Heart left ventricle (tissue), 16 donors: Measurements from ENCODE around the gene SERPINA9. TPM values are rescaled to one million over a fixed set of nuclear protein-coding genes. Genes with fewer than 3 reads are reported as not detected.

Experiments
- ATAC-seq, 4 donors: fragments of 200-7000 bp; cut with Tn5 transposase; one replicate each; pipeline ENCODE4 v1.9.1; 2020 to 2022; ENCODE audit warnings: moderate library complexity in 4 of 4, mild to moderate bottlenecking in 3 of 4, moderate number of reproducible peaks in 1 of 4
- DNase-seq, 5 donors: peaks; one replicate each; pipeline ENCODE4 v3.0.0-alpha.2; 2020
- H3K27ac ChIP-seq, 12 donors: fragments of 200-600 bp; sonication (generic) in 4 of 12; one replicate each; pipeline versions ENCODE4 v1.5.0 to v1.8.0; 2016 to 2022; ENCODE audit warnings: mild to moderate bottlenecking in 2 of 12
- H3K27me3 ChIP-seq, 9 donors: fragments of 200-600 bp; sonication (generic) in 2 of 9; one replicate each; pipeline versions ENCODE4 v1.5.1 to v1.8.0; 2016 to 2022; ENCODE audit warnings: mild to moderate bottlenecking in 3 of 9
- H3K36me3 ChIP-seq, 9 donors: fragments of 200-600 bp; sonication (generic) in 2 of 9; one replicate each; pipeline versions ENCODE4 v1.5.0 to v1.8.0; 2018 to 2022; ENCODE audit warnings: mild to moderate bottlenecking in 2 of 9
- H3K4me1 ChIP-seq, 12 donors: fragments of 200-600 bp; sonication (generic) in 4 of 12; one replicate each; pipeline versions ENCODE4 v1.5.0 to v1.8.0; 2016 to 2022; ENCODE audit warnings: mild to moderate bottlenecking in 3 of 12
- H3K4me3 ChIP-seq, 12 donors: fragments of 200-600 bp; sonication (generic) in 4 of 12; one replicate each; pipeline versions ENCODE4 v1.5.0 to v1.8.0; 2017 to 2022; ENCODE audit warnings: mild to moderate bottlenecking in 9 of 12, moderate library complexity in 4 of 12
- H3K9me3 ChIP-seq, 12 donors: fragments of 200-600 bp; sonication (generic) in 4 of 12; one replicate each; pipeline versions ENCODE4 v1.5.0 to v1.8.0; 2016 to 2022; ENCODE audit warnings: mild to moderate bottlenecking in 1 of 12
- POLR2A ChIP-seq, 2 donors: fragments of 450-650 bp; IDR thresholded peaks; one replicate each; pipeline ENCODE4 v1.6.1; 2017; ENCODE audit warnings: antibody characterized with exemption in 2 of 2, mild to moderate bottlenecking in 2 of 2, moderate library complexity in 2 of 2
- WGBS, 4 donors: extraction: QIAGEN DNeasy Blood & Tissue Kit in 2 of 4; methylation state at CpG; one replicate each; pipeline versions ENCODE4 v1.1.5 to v1.1.7; 2013 to 2018; 5-methylcytosine and 5-hydroxymethylcytosine counted together
- intact Hi-C, 10 donors: fragments of 100-400 bp; cut with DNase I; formaldehyde crosslinking; loops; one replicate each; pipeline versions ENCODE4 v1.11.1 to v1.14.2; 2022
- polyA plus RNA-seq, 2 donors: library from polyadenylated mRNA; stranded (reverse); fragments of 200-250 nt; gene quantifications; one replicate each; pipeline ENCODE4 v1.2.3, GENCODE V29; 2013
- total RNA-seq, 9 donors: library from RNA; depleted of rRNA in 2 of 9; stranded (reverse); fragments of >200 nt in 2 of 9; fragmentation: NEBNext Ultra II Directional in 3 of 9; extraction: Animal tissue kit (Norgen Biotek cat#: 25700) in 3 of 9; gene quantifications; one replicate each; pipeline versions ENCODE4 v1.1.0 to v1.2.4, GENCODE V29; 2016 to 2023
- TF ChIP-seq, protein P1 (sequence below), 12 donors: fragments of 200-600 bp; sonication (generic) in 4 of 12; IDR thresholded peaks; one replicate each; pipeline versions ENCODE4 v1.5.0 to v1.8.0; 2018 to 2022; ENCODE audit warnings: antibody characterized with exemption in 12 of 12, mild to moderate bottlenecking in 5 of 12
- donor health status: ischemic (EF 13 %, LVEDD 7.1; RV severe dilation, severe dysfunction).
- donor health status: healthy with polysubstance abuse.
- donor health status: DM: no; HTN: yes; CAD: no.
- donor health status: DM: no; HTN: no; CAD: no.
- donor health status: ischemic (EF 25% LVEDD 6.9; RV normal size, moderate dysfunction).
- donor health status: ischemic (EF 25% LVEDD 5.7; RV mildly dilated, moderate dysfunction).
- donor health status: healthy.
- donor health status: DM: yes; HTN: yes; CAD: no.
- donor health status: ischemic (EF 35%, LVEDD 5.7; RV mildly dilated, moderate dysfunction).
- donor health status: nonischemic (EF 11% LVEDD 7.7; RV severe dilation, severe dysfunction).
- donor health status: DM: yes; HTN: yes; CAD: no.
- donor health status: PGD.
- donor health status: ischemic (EF 29% LVEDD 5.4; RV normal size, mild dysfunction).
- donor health status: nonischemic (EF 23%, LVEDD 6.1; RV moderate dilation, normal function).

The SERPINA9 gene
- total and polyA plus RNA-seq, 11 donors, result not detected

DNA sequence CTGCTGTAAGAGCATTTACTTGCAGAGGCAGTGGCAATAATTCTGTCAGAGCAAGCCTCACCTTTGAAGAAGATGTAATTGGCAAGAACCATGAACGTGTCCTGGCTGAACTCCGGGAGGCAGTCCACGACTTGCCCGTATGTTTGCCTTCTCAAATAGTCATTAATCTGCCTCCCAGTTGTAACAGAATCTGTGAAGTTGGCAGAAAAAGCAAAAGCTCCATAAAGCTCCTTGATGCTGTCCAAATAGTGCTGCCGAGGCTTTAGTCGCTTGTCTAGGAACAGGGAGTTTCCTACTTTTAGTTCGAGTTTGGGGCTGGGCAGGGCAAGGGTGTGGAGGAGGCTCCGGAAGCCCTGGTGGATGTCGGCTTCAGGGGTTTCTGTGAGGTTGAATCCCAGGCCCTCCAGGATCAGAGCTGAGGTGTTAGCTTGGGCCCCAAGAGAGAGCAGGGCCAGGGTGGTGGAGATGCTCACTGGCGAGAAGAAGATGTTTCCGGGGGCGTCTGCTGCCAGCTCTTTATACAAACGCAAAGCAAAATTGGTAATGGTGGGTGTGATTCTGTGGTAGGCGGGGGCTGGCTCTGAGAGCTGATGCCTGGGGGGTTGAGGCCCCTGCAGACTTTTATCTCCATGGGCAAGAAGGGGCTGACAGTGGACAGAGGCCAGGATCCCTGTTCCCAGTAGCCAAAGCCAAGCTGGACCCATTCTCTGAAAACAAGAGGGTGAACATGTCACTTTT is 27.8 kb downstream of the SERPINA9 start:
- H3K36me3 ChIP-seq, result no peaks in the 10 kb centered on the region
- no peak overlapping the region for H3K4me3 ChIP-seq
- no peak overlapping the region for H3K27ac ChIP-seq
- intact Hi-C loops, result no loop called here
- no peak for DNase-seq
- no peaks in the 10 kb centered on the region for H3K9me3 ChIP-seq
- WGBS, 4 donors, result 81 to 85% (median 83%) methylated on average over 14 of the region's 14 CpGs
- TF ChIP-seq POLR2A (IDR thresholded peaks at IDR 0.05), result no peak
- TF ChIP-seq, protein P1, sequence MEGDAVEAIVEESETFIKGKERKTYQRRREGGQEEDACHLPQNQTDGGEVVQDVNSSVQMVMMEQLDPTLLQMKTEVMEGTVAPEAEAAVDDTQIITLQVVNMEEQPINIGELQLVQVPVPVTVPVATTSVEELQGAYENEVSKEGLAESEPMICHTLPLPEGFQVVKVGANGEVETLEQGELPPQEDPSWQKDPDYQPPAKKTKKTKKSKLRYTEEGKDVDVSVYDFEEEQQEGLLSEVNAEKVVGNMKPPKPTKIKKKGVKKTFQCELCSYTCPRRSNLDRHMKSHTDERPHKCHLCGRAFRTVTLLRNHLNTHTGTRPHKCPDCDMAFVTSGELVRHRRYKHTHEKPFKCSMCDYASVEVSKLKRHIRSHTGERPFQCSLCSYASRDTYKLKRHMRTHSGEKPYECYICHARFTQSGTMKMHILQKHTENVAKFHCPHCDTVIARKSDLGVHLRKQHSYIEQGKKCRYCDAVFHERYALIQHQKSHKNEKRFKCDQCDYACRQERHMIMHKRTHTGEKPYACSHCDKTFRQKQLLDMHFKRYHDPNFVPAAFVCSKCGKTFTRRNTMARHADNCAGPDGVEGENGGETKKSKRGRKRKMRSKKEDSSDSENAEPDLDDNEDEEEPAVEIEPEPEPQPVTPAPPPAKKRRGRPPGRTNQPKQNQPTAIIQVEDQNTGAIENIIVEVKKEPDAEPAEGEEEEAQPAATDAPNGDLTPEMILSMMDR (IDR thresholded peaks at IDR 0.05), result no peak
- H3K4me1 ChIP-seq, result no peaks in the 10 kb centered on the region
- peaks cover 0 to 37% (median 0%) of the 10 kb centered on the region in 9 donors for H3K27me3 ChIP-seq
- ATAC-seq, result no peak

DNA sequence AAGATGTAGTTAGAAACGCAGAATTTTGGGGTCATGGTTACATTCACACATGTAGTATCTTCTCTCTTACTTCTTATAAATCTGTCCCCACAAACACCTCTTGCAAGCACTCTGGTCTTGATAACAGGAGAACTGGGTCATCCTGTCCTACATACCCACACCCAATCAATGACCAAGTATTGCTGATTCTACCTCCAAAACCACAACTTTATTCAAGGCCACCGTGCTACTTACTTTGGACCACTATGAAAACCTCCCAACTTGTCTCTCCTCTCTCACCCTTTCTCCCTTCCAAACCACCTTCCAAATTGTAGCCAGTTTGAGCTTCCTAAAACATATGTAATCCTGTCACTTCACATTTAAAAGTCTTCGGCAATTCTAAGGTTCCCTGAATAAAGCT is 28.8 kb downstream of the SERPINA9 start:
- no peaks in the 10 kb centered on the region for H3K4me1 ChIP-seq
- H3K36me3 ChIP-seq, result no peaks in the 10 kb centered on the region
- no peaks in the 10 kb centered on the region for H3K9me3 ChIP-seq
- 59 to 78% (median 67%) methylated on average over 3 of the region's 3 CpGs for WGBS, 4 donors
- H3K27ac ChIP-seq, result no peak overlapping the region
- intact Hi-C loops, result no loop called here
- no peak for ATAC-seq
- TF ChIP-seq, protein P1 (IDR thresholded peaks at IDR 0.05), result no peak
- TF ChIP-seq POLR2A (IDR thresholded peaks at IDR 0.05), result no peak
- no peak for DNase-seq
- H3K4me3 ChIP-seq, result no peak overlapping the region
- H3K27me3 ChIP-seq, result peaks cover 0 to 32% (median 0%) of the 10 kb centered on the region in 9 donors

DNA sequence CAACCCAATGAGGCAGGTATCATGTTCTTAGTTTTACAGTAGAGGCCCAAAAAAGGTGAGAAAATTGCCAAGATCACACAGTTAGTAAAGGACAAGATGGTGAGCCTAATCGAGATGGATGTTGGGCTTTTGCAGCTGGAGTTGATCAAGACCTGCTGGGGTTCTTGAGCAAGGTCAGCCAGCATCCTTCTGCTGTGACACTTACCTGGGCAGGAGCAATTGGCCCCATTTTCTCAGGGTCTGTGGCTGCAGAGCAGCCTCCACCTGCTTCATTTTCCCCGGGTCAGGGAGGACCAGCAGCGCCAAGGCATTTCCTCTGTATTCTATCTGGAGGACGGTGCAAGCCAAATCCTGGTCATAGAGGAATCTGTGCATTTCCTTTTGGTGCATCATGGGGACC is 29.9 kb downstream of the SERPINA9 start:
- Histone ChIP-seq H3K9me3 (no peaks in the 10 kb centered on the region), H3K27me3 (peaks cover 0 to 21% (median 0%) of the 10 kb centered on the region in 9 donors), H3K4me3 (no peak overlapping the region), H3K27ac (no peak overlapping the region), H3K4me1 (no peaks in the 10 kb centered on the region), H3K36me3 (no peaks in the 10 kb centered on the region)
- no peak for TF ChIP-seq POLR2A (IDR thresholded peaks at IDR 0.05)
- TF ChIP-seq, protein P1 (IDR thresholded peaks at IDR 0.05), result no peak
- WGBS, 4 donors, result 48 to 78% (median 69%) methylated on average over 3 to 4 of the region's 4 CpGs
- no peak for ATAC-seq
- DNase-seq, result no peak
- intact Hi-C loops, result no loop called here

DNA sequence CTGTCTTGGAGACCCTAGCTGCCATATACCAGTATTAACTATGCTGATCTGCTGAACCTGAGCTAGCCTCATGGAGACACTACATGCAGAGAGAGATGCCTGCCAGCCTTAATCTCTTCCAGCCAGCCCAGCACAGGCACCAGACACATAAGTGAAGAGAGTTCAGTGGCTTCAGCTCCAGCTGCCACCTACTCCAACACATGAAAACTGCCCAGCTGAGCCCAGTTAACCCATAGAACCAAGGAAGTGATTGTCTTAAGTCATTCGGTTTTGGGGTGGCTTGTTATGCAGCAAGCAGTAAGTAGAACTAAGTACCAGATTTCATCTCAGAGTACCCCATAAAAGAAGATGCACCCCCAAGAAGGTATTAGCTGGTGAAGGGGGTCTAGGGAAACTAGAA is 31.0 kb downstream of the SERPINA9 start:
- TF ChIP-seq POLR2A (IDR thresholded peaks at IDR 0.05), result no peak
- TF ChIP-seq, protein P1 (IDR thresholded peaks at IDR 0.05), result no peak
- H3K27me3 ChIP-seq, result peaks cover 0 to 15% (median 1%) of the 10 kb centered on the region in 9 donors
- intact Hi-C loops, result no loop called here
- DNase-seq, result no peak
- no peak overlapping the region for H3K27ac ChIP-seq
- H3K4me3 ChIP-seq, result no peak overlapping the region
- no peaks in the 10 kb centered on the region for H3K4me1 ChIP-seq
- no peaks in the 10 kb centered on the region for H3K9me3 ChIP-seq
- H3K36me3 ChIP-seq, result no peaks in the 10 kb centered on the region
- ATAC-seq, result no peak
- 65 to 72% (median 70%) methylated on average over 1 of the region's 1 CpG for WGBS, 4 donors
